ENCODE results near the gene CHAT. TPM values are rescaled to one million over a fixed set of nuclear protein-coding genes. Genes with fewer than 3 reads are reported as not detected.

Gene CHAT
- total RNA-seq, 1 experiment from 2014 or later = not detected

DNA sequence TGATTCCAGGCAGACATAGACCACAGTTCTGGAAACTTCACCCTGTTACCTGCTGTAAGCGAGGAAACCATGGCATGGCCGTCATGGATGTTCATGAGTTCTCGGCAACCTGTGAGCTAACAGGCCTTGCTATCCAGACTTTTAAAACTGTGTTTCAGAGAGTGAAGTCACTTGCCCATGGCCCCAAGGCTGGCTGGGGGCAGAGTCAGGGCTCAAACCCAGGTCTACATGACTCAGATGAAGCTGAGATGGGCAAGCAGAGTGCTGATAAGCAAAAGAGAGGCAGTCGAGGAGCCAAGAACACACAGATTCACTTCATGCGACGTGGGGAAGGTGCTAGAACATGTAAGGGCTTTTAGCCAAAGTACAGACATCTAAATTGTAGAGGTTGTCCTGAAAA lies 97.1 kb downstream of the CHAT start:
- POLR2A ChIA-PET (ENCODE audit: unreplicated experiment) = no interaction called here
- H3K27me3 ChIP-seq (ENCODE audit: insufficient read depth, low read depth) = peaks cover 29% of the 10 kb centered on the region
- DNase-seq = no peak

DNA sequence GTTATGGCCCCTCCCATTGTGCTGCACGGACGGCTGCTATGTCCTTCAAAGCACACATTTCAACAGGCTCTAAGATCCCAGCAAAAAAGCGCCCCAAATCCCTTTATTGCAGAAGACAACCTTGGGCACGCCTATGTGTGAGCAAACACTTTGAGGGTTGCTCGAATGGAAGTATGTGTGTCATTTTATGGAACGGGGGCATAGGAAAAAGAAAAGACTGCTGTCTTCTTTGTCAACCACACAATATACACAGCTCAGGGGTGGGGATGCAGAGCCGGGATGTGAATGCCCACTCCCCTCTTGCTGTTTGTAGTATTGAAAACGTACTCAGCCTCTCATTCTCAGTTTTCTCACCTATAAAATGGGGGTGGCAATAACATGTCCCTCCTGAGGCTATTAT lies 97.6 kb downstream of the CHAT start:
- DNase-seq = no peak
- ChIA-PET CTCF (interaction anchor here (0.6 kb wide), 1 partner anchor 786 kb away, joined by 3 read pairs; no protein-coding TSS in a partner anchor), POLR2A (ENCODE audit: unreplicated experiment) (no interaction called here)
- no peaks in the 10 kb centered on the region for H3K4me1 ChIP-seq (replicated peaks; ENCODE audit: insufficient read depth)
- H3F3A ChIP-seq (ENCODE audit: insufficient read depth, low read depth) = no peaks in the 10 kb centered on the region
- no peaks in the 10 kb centered on the region for H4K20me1 ChIP-seq (ENCODE audit: insufficient read depth)
- H3K4me2 ChIP-seq = no peak overlapping the region
- intact Hi-C loops (cut with micrococcal nuclease; ENCODE audit: unreplicated experiment) = no loop called here
- peaks cover 29% of the 10 kb centered on the region for H3K27me3 ChIP-seq (ENCODE audit: insufficient read depth, low read depth)
- H3K36me3 ChIP-seq (ENCODE audit: low read depth) = no peaks in the 10 kb centered on the region
- H3K9me2 ChIP-seq (ENCODE audit: insufficient read depth) = no peaks in the 10 kb centered on the region
- no peaks in the 10 kb centered on the region for H3K9me3 ChIP-seq (ENCODE audit: insufficient read depth, low read depth)
- no TSS peak for BruUV-seq (replicated peaks)
- no peak overlapping the region for H3K27ac ChIP-seq
- no peak for TF ChIP-seq EZH2 (IDR thresholded peaks at IDR 0.05; ENCODE audit: low read depth)
- TF ChIP-seq, protein P1, sequence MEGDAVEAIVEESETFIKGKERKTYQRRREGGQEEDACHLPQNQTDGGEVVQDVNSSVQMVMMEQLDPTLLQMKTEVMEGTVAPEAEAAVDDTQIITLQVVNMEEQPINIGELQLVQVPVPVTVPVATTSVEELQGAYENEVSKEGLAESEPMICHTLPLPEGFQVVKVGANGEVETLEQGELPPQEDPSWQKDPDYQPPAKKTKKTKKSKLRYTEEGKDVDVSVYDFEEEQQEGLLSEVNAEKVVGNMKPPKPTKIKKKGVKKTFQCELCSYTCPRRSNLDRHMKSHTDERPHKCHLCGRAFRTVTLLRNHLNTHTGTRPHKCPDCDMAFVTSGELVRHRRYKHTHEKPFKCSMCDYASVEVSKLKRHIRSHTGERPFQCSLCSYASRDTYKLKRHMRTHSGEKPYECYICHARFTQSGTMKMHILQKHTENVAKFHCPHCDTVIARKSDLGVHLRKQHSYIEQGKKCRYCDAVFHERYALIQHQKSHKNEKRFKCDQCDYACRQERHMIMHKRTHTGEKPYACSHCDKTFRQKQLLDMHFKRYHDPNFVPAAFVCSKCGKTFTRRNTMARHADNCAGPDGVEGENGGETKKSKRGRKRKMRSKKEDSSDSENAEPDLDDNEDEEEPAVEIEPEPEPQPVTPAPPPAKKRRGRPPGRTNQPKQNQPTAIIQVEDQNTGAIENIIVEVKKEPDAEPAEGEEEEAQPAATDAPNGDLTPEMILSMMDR (conservative IDR thresholded peaks at IDR 0.05) = no peak
- H3K4me3 ChIP-seq = no peak overlapping the region
- H3K79me2 ChIP-seq (ENCODE audit: low read depth) = no peaks in the 10 kb centered on the region
- H2AFZ ChIP-seq = no peak overlapping the region

More for the DNA sequence above, 97.1 kb downstream of the CHAT start:
- Histone ChIP-seq H3F3A (ENCODE audit: insufficient read depth, low read depth) (no peaks in the 10 kb centered on the region), H3K9me3 (ENCODE audit: insufficient read depth, low read depth) (no peaks in the 10 kb centered on the region), H2AFZ (no peak overlapping the region), H3K27ac (no peak overlapping the region), H3K4me3 (no peak overlapping the region), H3K4me2 (no peak overlapping the region), H4K20me1 (ENCODE audit: insufficient read depth) (no peaks in the 10 kb centered on the region), H3K9me2 (ENCODE audit: insufficient read depth) (no peaks in the 10 kb centered on the region), H3K4me1 (replicated peaks; ENCODE audit: insufficient read depth) (no peaks in the 10 kb centered on the region), H3K36me3 (ENCODE audit: low read depth) (no peaks in the 10 kb centered on the region), H3K79me2 (ENCODE audit: low read depth) (no peaks in the 10 kb centered on the region)
- intact Hi-C loops (cut with micrococcal nuclease; ENCODE audit: unreplicated experiment) = no loop called here
- BruUV-seq (replicated peaks) = no TSS peak
- TF ChIP-seq EZH2 (IDR thresholded peaks at IDR 0.05; ENCODE audit: low read depth) = no peak
- TF ChIP-seq, protein P1 (conservative IDR thresholded peaks at IDR 0.05) = no peak
- CTCF ChIA-PET = interaction anchor here (0.6 kb wide), 1 partner anchor 786 kb away, joined by 3 read pairs; no protein-coding TSS in a partner anchor

DNA sequence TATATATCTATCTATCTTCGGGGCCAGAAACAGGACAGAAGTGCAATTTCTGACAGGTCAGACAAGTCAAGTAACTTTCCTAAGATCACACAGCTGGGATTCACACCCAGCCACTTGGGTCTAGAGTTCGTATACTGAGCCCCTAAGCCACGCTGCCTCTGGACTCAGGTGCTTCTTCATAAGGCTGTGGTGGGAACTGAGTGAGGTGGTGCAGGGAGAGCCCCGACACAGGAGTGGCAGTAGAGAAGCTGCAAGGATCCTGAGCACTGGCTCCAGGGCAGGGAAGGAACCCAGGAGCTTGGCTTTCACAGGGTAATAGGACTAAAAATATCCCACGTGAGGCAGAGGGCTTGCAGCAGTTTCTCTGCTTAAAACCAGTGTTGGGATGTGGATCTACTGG lies 99.4 kb downstream of the CHAT start:
- no peak for TF ChIP-seq EZH2 (IDR thresholded peaks at IDR 0.05; ENCODE audit: low read depth)
- TF ChIP-seq, protein P1 (conservative IDR thresholded peaks at IDR 0.05) = no peak
- Histone ChIP-seq H3K4me2 (no peak overlapping the region), H3K4me1 (replicated peaks; ENCODE audit: insufficient read depth) (no peaks in the 10 kb centered on the region), H3K9me3 (ENCODE audit: insufficient read depth, low read depth) (no peaks in the 10 kb centered on the region), H3K9me2 (ENCODE audit: insufficient read depth) (no peaks in the 10 kb centered on the region), H4K20me1 (ENCODE audit: insufficient read depth) (no peaks in the 10 kb centered on the region), H3K27ac (no peak overlapping the region), H3K27me3 (ENCODE audit: insufficient read depth, low read depth) (peaks cover 33% of the 10 kb centered on the region), H3K36me3 (ENCODE audit: low read depth) (no peaks in the 10 kb centered on the region), H3K4me3 (no peak overlapping the region), H2AFZ (no peak overlapping the region), H3K79me2 (ENCODE audit: low read depth) (no peaks in the 10 kb centered on the region), H3F3A (ENCODE audit: insufficient read depth, low read depth) (no peaks in the 10 kb centered on the region)
- DNase-seq = no peak
- intact Hi-C loops (cut with micrococcal nuclease; ENCODE audit: unreplicated experiment) = no loop called here
- ChIA-PET CTCF (no interaction called here), POLR2A (ENCODE audit: unreplicated experiment) (no interaction called here)
- no TSS peak for BruUV-seq (replicated peaks)

Other genes starting within 250 kb of the CHAT start
- not detected in 2 replicates for gene DRGX, start 217.9 kb upstream of the CHAT start, total RNA-seq (2021)
- 47.1 and 49.7 TPM in 2 replicates for gene ERCC6, start 74.9 kb upstream of the CHAT start, total RNA-seq (2021)
- gene SLC18A3, start 3.7 kb upstream of the CHAT start, total RNA-seq (2021) = not detected in 2 replicates
- gene C10orf53, start 65.6 kb downstream of the CHAT start, total RNA-seq (2021) = not detected in 2 replicates
- not detected in 2 replicates for gene OGDHL, start 148.3 kb downstream of the CHAT start, total RNA-seq (2021)